ENCODE results near the gene GRIA4.
"Not testable (repeated sequence)": the region's sequence is repeated elsewhere in the genome, so short reads cannot be mapped to it uniquely, and the experiment has no call there.

Gene GRIA4

DNA sequence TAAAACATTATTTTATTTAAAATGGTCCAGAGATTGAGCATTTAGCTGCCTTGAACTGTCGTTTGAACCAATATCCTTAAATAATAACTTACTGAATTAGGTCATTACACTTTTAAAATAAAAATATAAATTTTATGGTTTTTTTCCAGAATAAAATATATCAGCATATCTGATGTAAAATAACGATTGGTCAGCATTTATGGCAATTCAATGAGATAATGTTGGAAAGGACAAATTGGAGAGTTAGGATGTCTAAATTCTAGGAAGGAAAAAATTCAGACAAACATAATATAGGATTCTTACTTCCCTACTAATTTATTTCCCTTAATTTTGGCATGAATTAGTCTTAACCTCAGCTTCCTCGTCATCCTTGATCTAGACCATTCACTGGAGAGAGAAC, 113.4 kb downstream of the GRIA4 start:
- DNase-seq, result no peak

GRCh38 chr11:105732611-105733010, 122.7 kb downstream of the GRIA4 start:
- no peak for DNase-seq

GRCh38 chr11:105734426-105734825, 124.6 kb downstream of the GRIA4 start:
- DNase-seq, result no peak

DNA sequence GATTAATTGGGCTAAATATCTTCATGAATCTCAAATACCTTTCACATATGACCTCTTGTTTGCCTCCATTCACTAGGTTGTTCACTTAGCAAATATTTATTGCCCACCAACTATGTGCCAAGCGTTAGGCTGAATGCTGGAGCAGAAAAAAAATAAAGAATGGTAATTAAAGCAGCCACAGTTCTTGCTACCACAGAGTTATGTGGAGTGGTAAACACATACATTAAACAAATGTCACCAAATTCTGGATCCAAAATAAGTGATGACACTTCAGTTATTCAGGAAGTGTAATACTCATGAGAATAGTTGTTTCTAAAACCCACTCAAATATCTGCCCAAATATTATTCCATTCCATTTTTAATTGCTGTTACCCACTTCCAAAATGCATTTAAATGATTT, 128.4 kb downstream of the GRIA4 start:
- no peak for DNase-seq

- peak in 1 of 2 experiments; percentile 46 for DNase-seq
Observed at GRCh38 chr11:105738986-105739795, 129.3 kb downstream of the GRIA4 start.

DNA sequence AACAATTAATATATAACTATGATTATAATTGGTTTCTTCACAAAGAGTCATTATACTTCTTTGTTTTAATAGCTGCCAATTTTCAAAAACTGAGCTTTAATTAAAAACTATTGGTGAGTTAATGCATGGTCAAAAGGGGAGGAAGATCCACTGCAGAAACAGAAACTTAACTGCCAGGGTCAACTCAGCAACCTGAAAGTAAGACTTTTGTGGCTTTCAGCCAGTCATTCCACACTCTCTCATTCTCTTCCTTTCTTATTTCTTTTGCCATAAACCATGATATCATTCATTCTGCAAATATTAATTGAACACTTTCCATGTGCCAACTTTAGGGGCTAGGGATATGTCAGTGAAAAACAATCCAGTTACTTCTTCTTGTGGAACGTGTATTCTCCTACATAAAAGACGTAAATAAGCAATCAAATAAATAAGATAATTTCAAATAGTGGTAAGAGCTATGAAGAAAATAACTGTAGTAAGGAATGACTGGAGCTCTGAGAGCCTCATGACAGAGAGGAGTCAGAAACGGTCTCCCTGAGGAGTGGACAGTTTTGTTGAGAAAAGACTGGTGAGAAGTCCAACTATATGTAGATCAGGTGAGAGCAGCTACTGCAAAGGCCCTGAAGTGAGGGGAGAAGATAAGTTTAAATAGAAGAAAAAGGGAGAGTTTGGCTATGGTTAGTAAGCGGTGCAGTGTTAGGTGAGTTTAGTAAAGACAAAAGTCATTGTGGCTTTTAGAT, 130.5 kb downstream of the GRIA4 start:
- DNase-seq, result no peak

GRCh38 chr11:105741488-105742020, 131.7 kb downstream of the GRIA4 start:
- no peak for DNase-seq

GRCh38 chr11:105754260-105754659, 144.4 kb downstream of the GRIA4 start:
- DNase-seq, result no peak

GRCh38 chr11:105754716-105755115, 144.8 kb downstream of the GRIA4 start:
- no peak for DNase-seq

GRCh38 chr11:105757107-105757506, 147.2 kb downstream of the GRIA4 start:
- no peak for DNase-seq

- DNase-seq, result no peak
Observed at GRCh38 chr11:105763594-105763993, 153.7 kb downstream of the GRIA4 start.

DNA sequence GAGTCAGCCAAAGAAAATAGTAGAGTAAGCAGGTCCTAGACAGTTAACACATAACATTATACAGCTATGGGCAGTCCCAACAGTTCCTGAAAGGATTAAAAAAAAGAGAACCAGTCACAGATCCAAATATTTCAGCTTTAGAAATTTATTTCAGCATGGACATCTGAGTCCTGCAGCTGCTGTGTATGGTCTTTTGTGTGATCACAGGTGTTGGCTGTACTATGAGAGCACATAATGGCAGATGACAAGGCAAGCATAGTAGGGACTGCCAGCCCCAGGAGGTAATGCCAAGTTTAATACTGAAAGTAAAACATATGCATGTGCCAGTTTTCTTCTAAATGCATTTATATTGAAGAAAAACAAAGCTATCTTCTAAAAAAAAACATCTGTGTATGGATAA, 158.1 kb downstream of the GRIA4 start:
- DNase-seq, result peak; percentile 43 to 85

DNA sequence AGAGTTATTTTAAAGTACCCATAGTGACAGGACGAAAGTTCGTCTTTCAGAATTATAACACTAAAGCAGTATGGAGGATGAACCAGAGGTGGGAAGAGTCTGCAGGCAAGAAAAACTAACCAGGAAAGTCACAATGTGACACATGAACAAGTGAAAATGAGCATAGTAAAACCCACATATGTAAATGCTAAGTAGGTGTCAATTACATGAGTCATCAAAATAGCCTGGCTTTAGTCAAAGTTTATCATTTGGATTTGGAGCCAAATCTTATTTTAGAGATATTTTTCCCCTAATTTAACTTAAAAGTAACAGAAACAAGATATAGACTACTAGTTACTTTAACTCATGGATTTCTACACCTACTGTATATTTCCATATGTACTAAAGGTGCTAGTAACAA, 159.8 kb downstream of the GRIA4 start:
- DNase-seq, result no peak

DNA sequence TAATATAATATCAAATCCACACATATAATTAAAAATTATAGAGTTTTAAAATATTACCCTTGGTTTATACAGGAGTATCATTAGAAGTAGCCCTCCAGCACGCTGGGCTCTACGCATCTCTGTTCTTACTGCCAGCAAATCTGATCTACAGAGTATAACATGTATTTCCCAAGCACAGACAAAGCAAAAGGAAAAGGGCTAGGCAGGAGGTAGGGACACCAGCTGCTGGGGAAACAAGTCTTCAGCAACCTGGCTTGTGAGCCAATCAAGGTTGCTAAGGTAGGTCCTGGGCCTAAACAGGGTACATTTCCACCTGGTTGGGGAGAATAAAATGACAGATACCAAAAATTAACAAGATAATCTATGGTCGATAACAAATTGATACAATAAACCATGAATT, 163.6 kb downstream of the GRIA4 start:
- peak; percentile 63 to 88 for DNase-seq

DNA sequence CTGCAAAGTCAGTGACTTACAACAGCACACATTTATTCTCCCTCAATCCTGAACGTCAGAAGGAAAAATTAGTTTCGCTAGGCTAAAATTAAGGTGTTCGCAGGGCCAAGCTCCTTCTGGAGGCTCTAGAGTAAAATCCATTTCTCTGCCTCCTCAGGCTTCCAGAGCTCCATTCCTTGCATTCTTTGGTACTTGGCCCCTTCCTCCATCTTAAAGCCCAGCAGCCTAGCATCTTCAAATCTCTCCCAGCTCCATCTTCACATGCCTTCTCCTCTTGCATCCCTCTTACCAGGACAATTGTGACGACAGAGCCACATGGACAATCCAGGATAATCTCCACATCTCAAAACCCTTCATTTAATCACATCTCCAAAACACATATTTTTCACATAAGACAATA, 165.0 kb downstream of the GRIA4 start:
- DNase-seq, result no peak

DNA sequence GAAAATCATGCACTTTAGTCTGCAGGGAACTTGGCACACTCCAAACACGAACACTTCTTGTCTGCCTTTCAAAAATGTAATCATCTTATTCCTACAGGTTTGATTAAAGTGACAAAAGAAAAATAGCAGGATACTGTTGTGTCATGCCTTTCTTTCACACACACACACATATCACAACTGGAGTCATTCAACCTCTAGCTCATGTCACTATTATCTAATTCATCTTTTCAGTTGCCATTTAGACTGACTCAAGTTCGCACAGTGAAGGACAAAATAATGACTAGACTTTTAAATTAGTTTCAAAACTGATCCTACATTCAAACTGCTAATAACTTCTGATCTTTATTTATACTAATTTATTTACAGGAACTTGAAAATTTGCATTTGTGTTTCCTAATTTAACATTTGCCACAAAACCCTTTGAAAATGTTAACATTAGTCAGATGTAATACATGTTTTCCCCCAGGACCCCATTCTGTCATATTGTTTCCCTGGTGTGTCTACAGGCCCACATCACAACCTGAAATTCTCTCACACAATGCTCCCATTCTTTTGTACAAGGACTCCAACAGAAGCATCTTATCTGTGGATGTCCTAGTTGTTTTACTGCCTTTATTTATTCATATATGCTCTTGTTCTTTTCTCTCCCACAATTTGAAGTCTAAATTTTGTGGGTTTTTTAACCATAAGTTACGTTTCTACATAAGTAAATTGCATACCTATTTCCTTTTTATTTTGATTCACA, 171.1 kb downstream of the GRIA4 start:
- no peak for DNase-seq

- peak in 1 of 2 experiments; percentile 42 for DNase-seq
Observed at GRCh38 chr11:105781807-105782206, 171.9 kb downstream of the GRIA4 start.

GRCh38 chr11:105783216-105783615, 173.3 kb downstream of the GRIA4 start:
- no peak for DNase-seq

GRCh38 chr11:105785850-105786249, 176.0 kb downstream of the GRIA4 start:
- DNase-seq, result not testable (repeated sequence)

- no peak for DNase-seq
Observed at GRCh38 chr11:105786741-105787140, 176.9 kb downstream of the GRIA4 start.

GRCh38 chr11:105789579-105790420, 179.9 kb downstream of the GRIA4 start:
- no peak for DNase-seq

- no peak for DNase-seq
Observed at GRCh38 chr11:105790840-105791239, 181.0 kb downstream of the GRIA4 start.

Data from NCI-H2081 (cell line).